ENCODE results near the gene CNN2. TPM values are rescaled to one million over a fixed set of nuclear protein-coding genes. Genes with fewer than 3 reads are reported as not detected.
A peak's percentile ranks its signal among the peaks of the same experiment; 100 is the strongest.

CNN2 gene
- total and polyA plus RNA-seq, 2 of the 13 experiments (the other 11 are each of a cell fraction or from before 2014, with no cell fraction given), result 63.6 to 70.0 TPM

GRCh38 chr19:980133-980998 lies 46.0 kb upstream of the CNN2 start (continued):
- TF ChIP-seq ZNF770 (CRISPR knock-in tag; IDR thresholded peaks at IDR 0.05), result peak; percentile 84
- TF ChIP-seq CAMTA2 (CRISPR knock-in tag; IDR thresholded peaks at IDR 0.05; ENCODE audit: borderline replicate concordance), result no peak
- peak; percentile 79 for TF ChIP-seq SRSF1 (optimal IDR thresholded peaks at IDR 0.05; ENCODE audit: low read depth, low read length)
- no peak; the same call in 1 of the 2 replicates for TF ChIP-seq ZNF142 (CRISPR knock-in tag; IDR thresholded peaks at IDR 0.05)
- TF ChIP-seq ARHGAP35 (CRISPR knock-in tag; IDR thresholded peaks at IDR 0.05; ENCODE audit: borderline replicate concordance), result peak; percentile 67; the same call in 1 of the 2 replicates
- TF ChIP-seq ELF4 (CRISPR knock-in tag; IDR thresholded peaks at IDR 0.05; ENCODE audit: borderline replicate concordance), result no peak
- TF ChIP-seq ZNF800 (CRISPR knock-in tag; IDR thresholded peaks at IDR 0.05), result no peak
- 0 out of 2 replicates have a peak, but pooled peaks have one; percentile 24 for TF ChIP-seq MED13 (CRISPR knock-in tag; IDR thresholded peaks at IDR 0.05)
- no peak for TF ChIP-seq ATF6 (CRISPR knock-in tag; conservative IDR thresholded peaks at IDR 0.05)
- TF ChIP-seq ZNF331 (CRISPR knock-in tag; IDR thresholded peaks at IDR 0.05), result peak; percentile 89
- no peak for TF ChIP-seq FOXM1 (CRISPR knock-in tag; IDR thresholded peaks at IDR 0.05)
- peak; percentile 90 for TF ChIP-seq IRF9 (CRISPR knock-in tag; IDR thresholded peaks at IDR 0.05; ENCODE audit: borderline replicate concordance)
- peak; percentile 75 for TF ChIP-seq POLR2G (IDR thresholded peaks at IDR 0.05; ENCODE audit: low read depth, low read length)

All from HepG2 (cell line).